ENCODE results near the gene TBC1D9B.

Gene TBC1D9B

GRCh38 chr5:179819296-179820126 lies 88.2 kb downstream of the TBC1D9B start:
- DNase-seq: no peak

DNA sequence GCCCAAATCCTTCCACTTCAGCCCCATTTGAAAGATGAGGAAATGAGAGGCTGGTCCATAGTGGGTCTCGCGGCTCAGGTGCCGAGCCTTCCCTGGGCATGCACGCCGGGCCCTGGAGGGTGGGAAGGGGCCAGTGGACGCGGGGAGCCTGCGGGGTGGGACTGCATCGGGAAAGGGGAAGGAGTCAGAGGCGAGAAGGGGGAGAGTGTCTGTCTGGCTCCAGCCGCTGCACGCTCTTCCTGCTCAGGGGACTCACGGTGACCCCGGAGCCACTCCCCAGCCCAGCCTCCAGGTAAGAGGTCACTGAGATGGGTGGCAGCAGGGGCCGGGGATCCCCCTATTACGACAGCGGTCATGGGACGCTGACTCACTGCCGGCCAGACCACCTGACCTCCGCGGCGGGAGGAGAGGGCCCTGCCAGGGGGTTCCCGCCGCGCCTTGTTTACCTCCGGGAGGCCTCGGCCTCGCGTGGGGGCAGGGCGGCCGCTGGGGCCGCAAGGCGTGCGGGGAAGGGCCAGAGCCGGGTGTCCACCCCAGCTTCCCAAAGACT lies 88.9 kb downstream of the TBC1D9B start:
- DNase-seq: no peak

DNA sequence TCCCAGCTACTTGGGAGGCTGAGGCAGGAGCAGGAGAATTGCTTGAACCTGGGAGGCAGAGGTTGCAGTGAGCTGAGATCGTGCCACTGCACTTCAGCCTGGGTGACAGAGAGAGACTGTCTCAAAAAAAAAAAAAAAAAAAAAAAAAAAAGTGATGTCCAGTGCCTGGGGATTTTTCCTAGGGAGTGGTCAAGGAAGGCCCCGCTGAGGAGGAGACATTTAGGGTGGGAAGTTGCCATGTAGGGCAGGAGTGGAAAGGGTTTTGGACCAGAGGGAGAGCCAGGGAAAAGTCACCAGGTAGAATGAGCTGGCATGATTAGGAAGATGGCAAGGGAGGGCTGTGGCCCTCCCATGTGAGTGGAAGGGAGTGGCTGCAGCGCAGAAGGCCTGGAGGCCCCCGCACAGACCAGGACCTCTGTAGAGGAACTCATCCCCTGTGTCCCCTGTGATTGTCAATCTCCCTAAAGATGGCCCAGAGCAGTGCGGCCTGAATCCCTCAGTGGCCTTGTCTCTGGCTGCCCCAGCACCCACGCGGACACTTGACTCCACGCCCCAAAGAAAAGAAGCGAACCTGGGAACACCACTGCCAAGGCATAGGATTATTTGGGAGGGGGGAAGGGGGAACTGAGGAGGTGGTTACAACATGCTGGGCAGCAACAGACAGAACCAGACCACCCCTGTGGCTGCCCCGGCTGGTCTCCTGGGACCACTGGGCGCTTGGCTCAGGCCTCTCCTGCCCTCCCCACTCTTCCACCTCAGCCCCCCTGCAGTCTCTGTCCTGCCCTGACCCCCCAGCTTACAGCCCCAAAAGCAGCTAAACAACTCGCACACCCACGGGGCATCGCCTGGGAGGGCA lies 89.6 kb downstream of the TBC1D9B start:
- DNase-seq: no peak

- DNase-seq: no peak
These were observed 90.2 kb downstream of the TBC1D9B start for GRCh38 chr5:179817470-179817840.

DNA sequence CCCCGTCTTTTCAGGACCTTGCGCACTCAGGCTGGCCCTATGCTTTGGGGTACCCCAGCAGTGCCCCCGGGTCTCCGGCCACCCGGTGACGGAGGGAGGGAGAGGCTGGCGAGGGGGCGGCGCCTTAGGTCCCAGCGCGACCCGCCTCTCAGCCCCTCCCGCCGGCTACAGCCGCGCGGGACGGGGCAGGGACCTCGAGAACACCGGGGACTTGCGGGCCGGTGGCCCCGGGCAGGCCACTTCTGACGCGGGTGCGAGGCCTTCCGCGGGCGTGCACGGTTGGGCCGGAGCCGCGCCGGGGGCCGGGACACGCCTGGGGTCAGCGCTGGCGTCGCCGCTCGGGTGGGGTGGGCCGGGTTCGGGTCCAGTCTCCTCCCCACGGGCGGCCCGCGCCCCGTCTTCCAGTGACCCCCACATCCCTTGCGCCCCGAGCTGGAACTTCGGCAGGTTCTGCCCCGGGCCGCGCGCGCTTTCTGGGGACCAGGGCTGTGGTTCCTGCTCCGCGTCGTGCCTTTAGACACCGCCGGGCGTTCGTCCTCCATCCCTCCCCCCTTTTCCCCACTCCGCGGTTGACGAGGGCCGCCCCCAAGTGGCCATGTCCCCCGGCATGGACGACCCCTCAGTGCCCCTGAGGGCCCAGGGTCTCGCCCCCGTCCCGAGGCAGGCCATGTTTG lies 90.8 kb downstream of the TBC1D9B start:
- no peak for DNase-seq

DNA sequence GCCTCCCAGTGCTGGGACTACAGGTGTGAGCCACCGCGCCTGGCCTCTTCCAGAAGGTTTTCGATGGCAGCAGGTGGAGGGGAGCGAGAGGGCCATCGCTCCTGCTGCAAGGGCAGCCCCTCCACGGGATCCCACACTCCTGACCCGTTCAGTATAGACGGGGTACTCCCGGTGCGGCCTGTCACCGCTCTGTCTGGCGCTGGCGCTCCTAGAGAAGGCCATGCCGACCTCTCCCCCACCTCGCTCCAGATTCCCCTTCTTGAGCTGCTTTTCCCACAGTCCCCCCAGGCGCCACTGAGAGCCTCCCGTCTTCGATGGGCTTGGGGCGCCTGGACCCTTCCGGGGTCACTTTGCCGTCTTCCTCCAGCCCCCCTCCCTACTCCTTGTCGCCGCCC lies 91.3 kb downstream of the TBC1D9B start:
- no peak for DNase-seq

GRCh38 chr5:179815491-179816249 lies 92.0 kb downstream of the TBC1D9B start:
- DNase-seq: no peak

GRCh38 chr5:179814090-179814489 lies 93.6 kb downstream of the TBC1D9B start:
- DNase-seq: no peak

- no peak for DNase-seq
These were observed 94.6 kb downstream of the TBC1D9B start for GRCh38 chr5:179812997-179813607.

GRCh38 chr5:179812135-179812825 lies 95.4 kb downstream of the TBC1D9B start:
- no peak for DNase-seq

Measured in SIG-M5 (cell line).